Measurements from ENCODE around the gene IQCC.

Gene IQCC

GRCh38 chr1:32256473-32257226 lies 51.2 kb downstream of the IQCC start:
- no peak overlapping the region for H3K27ac ChIP-seq (ENCODE audit: low read depth, low read length)
- no peaks in the 10 kb centered on the region for H3K36me3 ChIP-seq (ENCODE audit: control insufficient read depth, insufficient read depth, low read length)
- H3K4me1 ChIP-seq (ENCODE audit: control insufficient read depth, insufficient read depth, low read length), result peaks cover 3% of the 10 kb centered on the region
- no peaks in the 10 kb centered on the region for H3K27me3 ChIP-seq (ENCODE audit: control insufficient read depth, insufficient read depth, low read length)
- H3K9ac ChIP-seq (ENCODE audit: low read length), result no peak overlapping the region
- H3K4me3 ChIP-seq (ENCODE audit: low read length), result no peak overlapping the region

GRCh38 chr1:32257227-32257508 lies 51.7 kb downstream of the IQCC start:
- Histone ChIP-seq H3K36me3 (ENCODE audit: control insufficient read depth, insufficient read depth, low read length) (no peaks in the 10 kb centered on the region), H3K9ac (ENCODE audit: low read length) (no peak overlapping the region), H3K27me3 (ENCODE audit: control insufficient read depth, insufficient read depth, low read length) (no peaks in the 10 kb centered on the region), H3K4me3 (ENCODE audit: low read length) (no peak overlapping the region), H3K27ac (ENCODE audit: low read depth, low read length) (no peak overlapping the region), H3K4me1 (ENCODE audit: control insufficient read depth, insufficient read depth, low read length) (peaks cover 3% of the 10 kb centered on the region)
